Panc1 (cell line): Measurements from ENCODE around the gene LPIN3. TPM values are rescaled to one million over a fixed set of nuclear protein-coding genes. Genes with fewer than 3 reads are reported as not detected.

Source experiments
- ATAC-seq: fragments of 200-7000 bp; cut with Tn5 transposase; 2 replicates; pipeline ENCODE4 v1.9.1; 2020; ENCODE audit warnings: mild to moderate bottlenecking, moderate library complexity
- BruUV-seq: library from RNA; stranded (reverse); fragments of 400-500 nt; replicated peaks from 2 replicates; lab custom pipeline; 2021; lab: Mats Ljungman, UMichigan
- CTCF ChIA-PET: fragments of 300-600 bp; sonication (Branson Sonifier 250); formaldehyde crosslinking; loops from one replicate; lab custom pipeline; 2022; ENCODE audit warnings: antibody characterized with exemption; lab: Charles Lee
- POLR2A ChIA-PET: fragments of 300-600 bp; sonication (Branson Sonifier 250); formaldehyde crosslinking; loops from one replicate; lab custom pipeline; 2022; ENCODE audit warnings: antibody characterized with exemption; lab: Charles Lee
- DNase-seq: peaks from one replicate; pipeline ENCODE4 v3.0.0-alpha.2; 2010; ENCODE audit warnings: low read depth, low spot score
- H3K27ac ChIP-seq: 2 replicates; pipeline ENCODE4 v1.5.1; 2011; ENCODE audit warnings: mild to moderate bottlenecking, low read length, inconsistent platforms
- H3K27me3 ChIP-seq: fragments of 200-500 bp; sonication (Bioruptor generic); 2 replicates; pipeline ENCODE4 v1.6.0; 2014; ENCODE audit warnings: low read length, inconsistent platforms; ENCODE audit not compliant: control insufficient read depth, insufficient read depth
- H3K36me3 ChIP-seq: fragments of 200-500 bp; sonication (Bioruptor generic); 2 replicates; pipeline ENCODE4 v1.5.1; 2014; ENCODE audit warnings: inconsistent platforms, mild to moderate bottlenecking, low read length, moderate library complexity; ENCODE audit not compliant: control insufficient read depth, insufficient read depth
- H3K4me1 ChIP-seq: 2 replicates; pipeline ENCODE4 v1.5.1; 2011; ENCODE audit warnings: inconsistent platforms, mild to moderate bottlenecking, low read length, moderate library complexity; ENCODE audit not compliant: control insufficient read depth, insufficient read depth
- H3K4me3 ChIP-seq, 2 experiments: 2 replicates each; pipeline ENCODE4 v1.5.1; 2011 to 2012; ENCODE audit warnings: low read depth in 2 of 2, low read length in 2 of 2, mild to moderate bottlenecking in 2 of 2, inconsistent platforms in 1 of 2, moderate library complexity in 1 of 2
- H3K9me3 ChIP-seq: fragments of 200-500 bp; sonication (Bioruptor generic); 2 replicates; pipeline ENCODE4 v1.5.1; 2014; ENCODE audit warnings: low read depth, mild to moderate bottlenecking, inconsistent platforms, low read length, moderate library complexity; ENCODE audit not compliant: control insufficient read depth, insufficient read depth
- POLR2AphosphoS5 ChIP-seq: IDR thresholded peaks from 2 replicates; pipeline ENCODE4 v1.6.1; 2012; ENCODE audit warnings: mild to moderate bottlenecking, low read depth, low read length, moderate library complexity
- SIN3A ChIP-seq: IDR thresholded peaks from 2 replicates; pipeline ENCODE4 v1.6.1; 2012; ENCODE audit warnings: low read depth, mild to moderate bottlenecking, low read length, moderate library complexity, borderline replicate concordance; ENCODE audit not compliant: insufficient read depth
- TCF7L2 ChIP-seq: IDR thresholded peaks from 2 replicates; pipeline ENCODE4 v1.6.1; 2011; ENCODE audit warnings: mild to moderate bottlenecking, low read depth, low read length, inconsistent platforms
- in situ Hi-C: cut with HindIII; loops from 2 replicates; pipeline ENCODE4 v1.10.0; 2016; ENCODE audit warnings: low sequenced_read_pairs, low pct_unique_long_range_greater_than_20kb
- intact Hi-C: fragments of 100-400 bp; cut with micrococcal nuclease; formaldehyde crosslinking; loops from one replicate; pipeline ENCODE4 v1.10.0; 2022; ENCODE audit not compliant: unreplicated experiment
- total RNA-seq: library from RNA; stranded (reverse); gene quantifications from one replicate; pipeline ENCODE4 v1.2.1, GENCODE V29; 2021; ENCODE audit not compliant: unreplicated experiment
- TF ChIP-seq, protein P1 (sequence below): fragments of 450-650 bp; IDR thresholded peaks from 2 replicates; pipeline ENCODE4 v1.5.1; 2017; ENCODE audit warnings: mild to moderate bottlenecking
- TF ChIP-seq, protein P2 (sequence below), 2 experiments: IDR thresholded peaks; 2 replicates each; pipeline ENCODE4 v1.6.1; 2011 to 2012; ENCODE audit warnings: low read depth in 2 of 2, control low read depth in 1 of 2, low read length in 1 of 2, mild to moderate bottlenecking in 1 of 2, moderate library complexity in 1 of 2; ENCODE audit not compliant: insufficient read depth in 1 of 2

Gene LPIN3
- total RNA-seq, 1 experiment from 2014 or later, result 21.0 TPM

DNA sequence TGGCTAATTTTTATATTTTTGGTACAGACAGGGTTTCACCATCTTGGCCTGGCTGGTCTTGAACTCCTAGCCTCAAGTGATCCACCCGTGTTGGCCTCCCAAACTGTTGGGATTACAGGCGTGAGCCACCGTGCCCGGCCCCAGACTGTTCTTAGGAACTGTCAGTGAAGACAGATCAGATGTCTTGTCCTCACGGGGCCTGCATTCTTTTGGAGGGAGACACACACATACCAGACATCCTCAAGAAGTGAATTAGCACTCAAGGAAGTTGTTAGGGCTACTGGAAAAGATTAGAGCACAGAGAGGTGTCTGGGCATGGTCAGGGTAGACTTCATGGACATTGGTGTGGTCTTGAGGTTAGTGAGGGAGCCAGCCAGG lies 10.3 kb upstream of the LPIN3 start:
- no peaks in the 10 kb centered on the region for H3K36me3 ChIP-seq
- H3K4me3 ChIP-seq, result no peak overlapping the region
- intact Hi-C loops, result no loop called here
- TF ChIP-seq, protein P1, sequence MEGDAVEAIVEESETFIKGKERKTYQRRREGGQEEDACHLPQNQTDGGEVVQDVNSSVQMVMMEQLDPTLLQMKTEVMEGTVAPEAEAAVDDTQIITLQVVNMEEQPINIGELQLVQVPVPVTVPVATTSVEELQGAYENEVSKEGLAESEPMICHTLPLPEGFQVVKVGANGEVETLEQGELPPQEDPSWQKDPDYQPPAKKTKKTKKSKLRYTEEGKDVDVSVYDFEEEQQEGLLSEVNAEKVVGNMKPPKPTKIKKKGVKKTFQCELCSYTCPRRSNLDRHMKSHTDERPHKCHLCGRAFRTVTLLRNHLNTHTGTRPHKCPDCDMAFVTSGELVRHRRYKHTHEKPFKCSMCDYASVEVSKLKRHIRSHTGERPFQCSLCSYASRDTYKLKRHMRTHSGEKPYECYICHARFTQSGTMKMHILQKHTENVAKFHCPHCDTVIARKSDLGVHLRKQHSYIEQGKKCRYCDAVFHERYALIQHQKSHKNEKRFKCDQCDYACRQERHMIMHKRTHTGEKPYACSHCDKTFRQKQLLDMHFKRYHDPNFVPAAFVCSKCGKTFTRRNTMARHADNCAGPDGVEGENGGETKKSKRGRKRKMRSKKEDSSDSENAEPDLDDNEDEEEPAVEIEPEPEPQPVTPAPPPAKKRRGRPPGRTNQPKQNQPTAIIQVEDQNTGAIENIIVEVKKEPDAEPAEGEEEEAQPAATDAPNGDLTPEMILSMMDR, result no peak
- no peak for TF ChIP-seq SIN3A
- TF ChIP-seq, protein P2, sequence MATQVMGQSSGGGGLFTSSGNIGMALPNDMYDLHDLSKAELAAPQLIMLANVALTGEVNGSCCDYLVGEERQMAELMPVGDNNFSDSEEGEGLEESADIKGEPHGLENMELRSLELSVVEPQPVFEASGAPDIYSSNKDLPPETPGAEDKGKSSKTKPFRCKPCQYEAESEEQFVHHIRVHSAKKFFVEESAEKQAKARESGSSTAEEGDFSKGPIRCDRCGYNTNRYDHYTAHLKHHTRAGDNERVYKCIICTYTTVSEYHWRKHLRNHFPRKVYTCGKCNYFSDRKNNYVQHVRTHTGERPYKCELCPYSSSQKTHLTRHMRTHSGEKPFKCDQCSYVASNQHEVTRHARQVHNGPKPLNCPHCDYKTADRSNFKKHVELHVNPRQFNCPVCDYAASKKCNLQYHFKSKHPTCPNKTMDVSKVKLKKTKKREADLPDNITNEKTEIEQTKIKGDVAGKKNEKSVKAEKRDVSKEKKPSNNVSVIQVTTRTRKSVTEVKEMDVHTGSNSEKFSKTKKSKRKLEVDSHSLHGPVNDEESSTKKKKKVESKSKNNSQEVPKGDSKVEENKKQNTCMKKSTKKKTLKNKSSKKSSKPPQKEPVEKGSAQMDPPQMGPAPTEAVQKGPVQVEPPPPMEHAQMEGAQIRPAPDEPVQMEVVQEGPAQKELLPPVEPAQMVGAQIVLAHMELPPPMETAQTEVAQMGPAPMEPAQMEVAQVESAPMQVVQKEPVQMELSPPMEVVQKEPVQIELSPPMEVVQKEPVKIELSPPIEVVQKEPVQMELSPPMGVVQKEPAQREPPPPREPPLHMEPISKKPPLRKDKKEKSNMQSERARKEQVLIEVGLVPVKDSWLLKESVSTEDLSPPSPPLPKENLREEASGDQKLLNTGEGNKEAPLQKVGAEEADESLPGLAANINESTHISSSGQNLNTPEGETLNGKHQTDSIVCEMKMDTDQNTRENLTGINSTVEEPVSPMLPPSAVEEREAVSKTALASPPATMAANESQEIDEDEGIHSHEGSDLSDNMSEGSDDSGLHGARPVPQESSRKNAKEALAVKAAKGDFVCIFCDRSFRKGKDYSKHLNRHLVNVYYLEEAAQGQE (IDR thresholded peaks at IDR 0.05; ENCODE audit: insufficient read depth in 1 of 2, low read depth in 2 of 2, low read length in 1 of 2), result no peak
- TF ChIP-seq POLR2AphosphoS5, result no peak
- no peak for TF ChIP-seq TCF7L2
- no TSS peak for BruUV-seq
- no peak for DNase-seq
- no peak overlapping the region for H3K27ac ChIP-seq
- peaks cover 7% of the 10 kb centered on the region for H3K4me1 ChIP-seq
- ChIA-PET CTCF (interaction anchor here (0.5 kb wide), 1 partner anchor 12 kb away, joined by 3 read pairs; no protein-coding TSS in a partner anchor), POLR2A (interaction anchor here (0.6 kb wide), 1 partner anchor 329 kb away, joined by 4 read pairs; no protein-coding TSS in a partner anchor)
- no peak for ATAC-seq
- H3K9me3 ChIP-seq, result no peaks in the 10 kb centered on the region
- H3K27me3 ChIP-seq, result no peaks in the 10 kb centered on the region
- in situ Hi-C loops, result no loop called here

DNA sequence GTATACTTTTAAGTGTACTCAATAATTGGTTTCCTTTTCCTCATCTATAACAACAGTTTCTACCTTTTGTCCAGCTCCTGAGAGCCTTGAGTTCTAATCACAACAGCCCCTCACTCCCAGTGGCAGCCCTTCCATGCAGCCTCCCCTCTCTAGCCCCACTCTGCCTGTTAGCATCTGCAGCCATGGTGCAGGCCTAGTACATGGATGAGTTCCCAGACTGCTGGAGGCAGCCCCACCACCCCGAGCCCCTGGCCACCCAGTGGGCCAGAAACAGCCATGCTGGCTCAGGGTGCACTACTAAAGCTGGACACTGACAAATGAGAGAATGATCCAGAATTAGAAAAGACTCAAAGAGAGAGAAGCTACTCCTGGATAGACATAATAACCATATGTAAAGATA lies 9.7 kb upstream of the LPIN3 start:
- TF ChIP-seq TCF7L2 (no peak), SIN3A (no peak), POLR2AphosphoS5 (no peak)
- TF ChIP-seq, protein P1, result no peak
- ATAC-seq, result no peak
- no TSS peak for BruUV-seq
- H3K4me3 ChIP-seq, result no peak overlapping the region
- ChIA-PET CTCF (no interaction called here), POLR2A (no interaction called here)
- no peaks in the 10 kb centered on the region for H3K36me3 ChIP-seq
- in situ Hi-C loops, result no loop called here
- H3K4me1 ChIP-seq, result peaks cover 7% of the 10 kb centered on the region
- intact Hi-C loops, result no loop called here
- DNase-seq, result no peak
- no peak overlapping the region for H3K27ac ChIP-seq
- no peaks in the 10 kb centered on the region for H3K27me3 ChIP-seq
- H3K9me3 ChIP-seq, result no peaks in the 10 kb centered on the region
